H1 (cell line): Measurements from ENCODE around the gene ARMH3.

Experiments used
- EZH2 ChIP-seq: fragments of 200-600 bp; sonication (generic); IDR thresholded peaks from 2 replicates; pipeline ENCODE4 v1.7.1; 2012; ENCODE audit warnings: low read depth, mild to moderate bottlenecking, moderate library complexity, low read length, inconsistent platforms; ENCODE audit not compliant: severe bottlenecking
- POLR2A ChIP-seq, 2 experiments: IDR thresholded peaks; 1 replicate in 1 of 2; 2 replicates in 1 of 2; pipeline ENCODE4 v1.6.1; 2011; ENCODE audit warnings: low read depth in 2 of 2, low read length in 2 of 2, mild to moderate bottlenecking in 2 of 2; ENCODE audit errors: control extremely low read depth in 1 of 2
- TF ChIP-seq, protein P1 (sequence below), 3 experiments: IDR thresholded peaks; 1 replicate in 2 of 3; 2 replicates in 1 of 3; pipeline versions ENCODE4 v1.5.1 to v1.6.1; 2011; ENCODE audit warnings: low read length in 3 of 3, mild to moderate bottlenecking in 3 of 3, inconsistent platforms in 2 of 3, low read depth in 1 of 3, moderate library complexity in 1 of 3; ENCODE audit not compliant: insufficient read depth in 1 of 3; ENCODE audit errors: control extremely low read depth in 1 of 3

DNA sequence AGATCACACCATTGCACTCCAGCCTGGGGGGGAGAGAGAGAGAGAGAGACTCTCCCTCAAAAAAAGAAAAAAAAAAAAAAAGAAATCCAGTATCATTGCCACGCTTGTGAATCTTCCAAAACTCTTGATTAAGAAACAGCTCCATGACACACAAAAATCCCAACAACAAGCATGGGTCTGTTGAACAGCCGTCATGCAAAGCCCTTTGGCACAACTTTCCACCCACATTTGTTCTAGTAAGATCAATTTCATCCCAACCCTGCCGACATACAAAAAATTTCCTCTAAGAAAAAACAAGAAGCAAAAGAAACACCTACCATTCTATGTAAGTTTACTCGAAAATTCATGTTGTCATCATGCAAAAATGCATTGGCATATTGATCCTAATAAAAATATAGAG, 62.8 kb downstream of the ARMH3 start:
- TF ChIP-seq POLR2A (IDR thresholded peaks at IDR 0.05; ENCODE audit: control extremely low read depth in 1 of 2, low read depth in 2 of 2, low read length in 2 of 2) (no peak), EZH2 (no peak)
- TF ChIP-seq, protein P1, sequence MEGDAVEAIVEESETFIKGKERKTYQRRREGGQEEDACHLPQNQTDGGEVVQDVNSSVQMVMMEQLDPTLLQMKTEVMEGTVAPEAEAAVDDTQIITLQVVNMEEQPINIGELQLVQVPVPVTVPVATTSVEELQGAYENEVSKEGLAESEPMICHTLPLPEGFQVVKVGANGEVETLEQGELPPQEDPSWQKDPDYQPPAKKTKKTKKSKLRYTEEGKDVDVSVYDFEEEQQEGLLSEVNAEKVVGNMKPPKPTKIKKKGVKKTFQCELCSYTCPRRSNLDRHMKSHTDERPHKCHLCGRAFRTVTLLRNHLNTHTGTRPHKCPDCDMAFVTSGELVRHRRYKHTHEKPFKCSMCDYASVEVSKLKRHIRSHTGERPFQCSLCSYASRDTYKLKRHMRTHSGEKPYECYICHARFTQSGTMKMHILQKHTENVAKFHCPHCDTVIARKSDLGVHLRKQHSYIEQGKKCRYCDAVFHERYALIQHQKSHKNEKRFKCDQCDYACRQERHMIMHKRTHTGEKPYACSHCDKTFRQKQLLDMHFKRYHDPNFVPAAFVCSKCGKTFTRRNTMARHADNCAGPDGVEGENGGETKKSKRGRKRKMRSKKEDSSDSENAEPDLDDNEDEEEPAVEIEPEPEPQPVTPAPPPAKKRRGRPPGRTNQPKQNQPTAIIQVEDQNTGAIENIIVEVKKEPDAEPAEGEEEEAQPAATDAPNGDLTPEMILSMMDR (IDR thresholded peaks at IDR 0.05; ENCODE audit: control extremely low read depth in 1 of 3, insufficient read depth in 1 of 3, low read depth in 1 of 3, low read length in 3 of 3): no peak
